OCI-LY1 (cell line): Measurements from ENCODE around the gene GLTP.

Experiments
- H2AFZ ChIP-seq: fragments of 200-600 bp; sonication (generic), shearing (Covaris generic); 2 replicates; pipeline ENCODE4 v1.6.0; 2014; ENCODE audit warnings: antibody characterized with exemption, mild to moderate bottlenecking, low read length
- H3F3A ChIP-seq: fragments of 200-600 bp; sonication (generic), shearing (Covaris generic); 2 replicates; pipeline ENCODE4 v1.6.0; 2014; ENCODE audit warnings: mild to moderate bottlenecking, antibody characterized with exemption, low read length, moderate library complexity; ENCODE audit not compliant: insufficient read depth
- H3K27ac ChIP-seq: fragments of 200-600 bp; sonication (generic); 2 replicates; pipeline ENCODE4 v1.5.1; 2014; ENCODE audit warnings: low read length, mixed run types, mild to moderate bottlenecking, low read depth; ENCODE audit not compliant: poor library complexity, severe bottlenecking
- H3K27me3 ChIP-seq: fragments of 200-600 bp; sonication (generic); 2 replicates; pipeline ENCODE4 v1.6.0; 2014; ENCODE audit warnings: antibody characterized with exemption, mild to moderate bottlenecking, low read length, moderate library complexity; ENCODE audit not compliant: insufficient read depth
- H3K36me3 ChIP-seq: fragments of 200-600 bp; sonication (generic); 2 replicates; pipeline ENCODE4 v1.6.1; 2014; ENCODE audit warnings: mild to moderate bottlenecking, antibody characterized with exemption, low read length, moderate library complexity, mixed read lengths; ENCODE audit not compliant: insufficient read depth
- H3K4me1 ChIP-seq: fragments of 200-600 bp; sonication (generic); 2 replicates; pipeline ENCODE4 v1.5.1; 2014; ENCODE audit warnings: mild to moderate bottlenecking, low read length, moderate library complexity; ENCODE audit not compliant: insufficient read depth, severe bottlenecking
- H3K4me2 ChIP-seq: fragments of 200-600 bp; sonication (generic), shearing (Covaris generic); 2 replicates; pipeline ENCODE4 v1.6.1; 2014; ENCODE audit warnings: low read length
- H3K4me3 ChIP-seq: fragments of 200-600 bp; sonication (generic); 2 replicates; pipeline ENCODE4 v1.5.1; 2014; ENCODE audit warnings: low read length, low read depth, mild to moderate bottlenecking, mixed read lengths; ENCODE audit not compliant: poor library complexity, severe bottlenecking
- H3K79me2 ChIP-seq: fragments of 200-600 bp; shearing (Covaris generic); 2 replicates; pipeline ENCODE4 v1.6.1; 2016; ENCODE audit warnings: mixed run types, low read length, mixed read lengths; ENCODE audit not compliant: insufficient read depth
- H3K9ac ChIP-seq: fragments of 200-600 bp; sonication (generic), shearing (Covaris generic); 2 replicates; pipeline ENCODE4 v1.6.1; 2014; ENCODE audit warnings: mild to moderate bottlenecking, low read length, mixed read lengths
- H3K9me2 ChIP-seq: fragments of 200-600 bp; sonication (generic), shearing (Covaris generic); 2 replicates; pipeline ENCODE4 v1.6.1; 2014; ENCODE audit warnings: low read depth, mild to moderate bottlenecking, low read length, mixed read lengths
- H3K9me3 ChIP-seq: fragments of 200-600 bp; shearing (Covaris generic); 2 replicates; pipeline ENCODE4 v1.6.1; 2014; ENCODE audit warnings: low read length, mixed read lengths
- H4K20me1 ChIP-seq: fragments of 200-600 bp; sonication (generic), shearing (Covaris generic); 2 replicates; pipeline ENCODE4 v1.6.0; 2016; ENCODE audit warnings: mild to moderate bottlenecking, low read length; ENCODE audit not compliant: insufficient read depth
- CTCF ChIP-seq: fragments of 200-600 bp; sonication (generic), shearing (Covaris generic); IDR thresholded peaks from 2 replicates; pipeline ENCODE4 v1.5.1; 2017; ENCODE audit warnings: mild to moderate bottlenecking, antibody characterized with exemption, low read length, moderate library complexity, mixed read lengths
- EZH2 ChIP-seq: fragments of 200-600 bp; sonication (generic), shearing (Covaris generic); IDR thresholded peaks from 2 replicates; pipeline ENCODE4 v1.8.0; 2017; ENCODE audit warnings: borderline replicate concordance, mixed run types, mild to moderate bottlenecking, antibody characterized with exemption, low read length, moderate library complexity, mixed read lengths

Gene GLTP

GRCh38 chr12:109925185-109925840 is 45.0 kb upstream of the GLTP start:
- Histone ChIP-seq H3K4me3 (no peak overlapping the region), H3K9me3 (no peaks in the 10 kb centered on the region), H3K36me3 (peaks cover 7% of the 10 kb centered on the region), H3K27ac (no peak overlapping the region), H4K20me1 (no peaks in the 10 kb centered on the region), H3K79me2 (no peaks in the 10 kb centered on the region), H3K27me3 (no peaks in the 10 kb centered on the region), H3F3A (no peaks in the 10 kb centered on the region), H3K4me1 (peaks cover 5% of the 10 kb centered on the region), H3K4me2 (no peak overlapping the region), H2AFZ (no peak overlapping the region), H3K9me2 (no peaks in the 10 kb centered on the region), H3K9ac (no peak overlapping the region)
- TF ChIP-seq CTCF (no peak), EZH2 (no peak)

GRCh38 chr12:109923481-109924245 is 43.3 kb upstream of the GLTP start:
- no peaks in the 10 kb centered on the region for H3K9me2 ChIP-seq
- H3K27ac ChIP-seq = no peak overlapping the region
- H3F3A ChIP-seq = no peaks in the 10 kb centered on the region
- H2AFZ ChIP-seq = no peak overlapping the region
- no peaks in the 10 kb centered on the region for H3K27me3 ChIP-seq
- peaks cover 5% of the 10 kb centered on the region; the same call in 1 of the 2 replicates for H3K36me3 ChIP-seq
- H3K4me1 ChIP-seq = peaks cover 5% of the 10 kb centered on the region
- TF ChIP-seq CTCF (no peak), EZH2 (no peak)
- H3K9me3 ChIP-seq = no peaks in the 10 kb centered on the region
- H4K20me1 ChIP-seq = no peaks in the 10 kb centered on the region
- H3K4me3 ChIP-seq = no peak overlapping the region
- H3K4me2 ChIP-seq = no peak overlapping the region
- no peaks in the 10 kb centered on the region for H3K79me2 ChIP-seq
- H3K9ac ChIP-seq = no peak overlapping the region

GRCh38 chr12:109923038-109923437 is 42.7 kb upstream of the GLTP start:
- Histone ChIP-seq H3K4me2 (no peak overlapping the region), H3K27ac (no peak overlapping the region), H3K27me3 (no peaks in the 10 kb centered on the region), H3K4me1 (peaks cover 5% of the 10 kb centered on the region), H3K4me3 (no peak overlapping the region), H3F3A (no peaks in the 10 kb centered on the region), H4K20me1 (no peaks in the 10 kb centered on the region), H3K9ac (no peak overlapping the region), H3K9me2 (no peaks in the 10 kb centered on the region), H3K79me2 (no peaks in the 10 kb centered on the region), H3K9me3 (no peaks in the 10 kb centered on the region), H3K36me3 (peaks cover 6% of the 10 kb centered on the region), H2AFZ (no peak overlapping the region)
- TF ChIP-seq CTCF (no peak), EZH2 (no peak)
